Mammary epithelial cell (primary cell): ENCODE results near the gene PPM1M.

Experiments
- CTCF ChIP-seq, 2 donors: IDR thresholded peaks in 1 of 2; conservative IDR thresholded peaks in 1 of 2; 2 replicates each; pipeline ENCODE4 v1.5.1; 2011 to 2012; ENCODE audit warnings: inconsistent platforms in 2 of 2, low read length in 2 of 2, mild to moderate bottlenecking in 2 of 2, control low read depth in 1 of 2, low read depth in 1 of 2; ENCODE audit not compliant: insufficient read depth in 1 of 2; ENCODE audit errors: extremely low read depth in 1 of 2
- EZH2 ChIP-seq: IDR thresholded peaks from 2 replicates; pipeline ENCODE4 v1.6.1; 2012; ENCODE audit warnings: low read length, inconsistent platforms, borderline replicate concordance

GRCh38 chr3:52223449-52224408 lies 21.8 kb upstream of the PPM1M start:
- TF ChIP-seq CTCF (conservative IDR thresholded peaks at IDR 0.05 in 1 of 2, IDR thresholded peaks at IDR 0.05 in 1 of 2; ENCODE audit: extremely low read depth in 1 of 2, insufficient read depth in 1 of 2, low read depth in 1 of 2, low read length in 2 of 2) = no peak
- no peak for TF ChIP-seq EZH2
